OCI-M1 (cell line): ENCODE data around the gene PPP1R3C.

Source experiments
- DNase-seq: peaks from one replicate; lab custom pipeline; 2025; lab: John Stamatoyannopoulos, UW

PPP1R3C gene

DNA sequence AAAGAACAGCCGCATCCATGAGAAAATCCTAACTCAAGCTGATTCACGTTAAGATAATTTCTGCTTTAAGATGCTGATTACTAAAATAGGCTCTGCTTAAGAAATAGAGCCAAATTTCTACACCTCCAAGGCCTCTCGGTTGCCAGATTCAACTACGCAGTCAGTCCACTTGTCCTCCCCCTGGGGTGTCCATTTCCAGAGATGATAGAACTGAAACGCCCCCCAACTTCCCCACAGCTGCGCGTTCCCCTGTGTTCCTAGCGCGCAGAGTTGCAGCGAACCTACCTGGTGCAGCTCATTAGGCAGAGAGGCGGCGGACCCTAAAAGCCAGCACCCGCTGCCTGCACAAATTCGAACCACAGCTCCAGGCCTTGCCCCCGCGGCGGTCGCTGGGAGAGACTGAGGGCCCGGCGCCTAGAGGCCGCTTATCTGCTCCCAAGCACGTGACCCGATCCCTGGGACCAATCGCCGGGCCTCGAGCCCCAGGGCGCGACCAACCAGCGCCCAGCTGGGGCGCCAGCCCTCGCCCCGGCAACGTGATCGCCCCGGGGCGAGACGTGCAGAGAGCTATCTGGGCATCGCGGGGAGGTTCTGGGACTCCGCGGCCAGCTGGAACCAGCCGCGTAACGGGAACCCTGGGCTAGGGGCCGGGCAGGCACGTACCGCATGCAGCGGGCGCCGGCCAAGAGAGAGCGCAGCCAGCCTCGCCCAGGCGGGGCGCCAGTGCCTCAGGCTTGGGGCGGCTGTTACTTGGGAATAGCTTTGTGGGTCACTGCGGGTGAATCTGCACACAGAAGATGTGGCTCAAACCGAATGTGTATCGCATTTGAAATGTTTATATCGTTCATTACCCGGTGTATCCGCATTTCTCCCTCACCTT, at the start of gene PPP1R3C:
TSS of gene PPP1R3C (minus strand) at position 401 of the 880 bp plus-strand sequence. CDS start at position 299, 102 bp downstream.
- DNase-seq = no peak

DNA sequence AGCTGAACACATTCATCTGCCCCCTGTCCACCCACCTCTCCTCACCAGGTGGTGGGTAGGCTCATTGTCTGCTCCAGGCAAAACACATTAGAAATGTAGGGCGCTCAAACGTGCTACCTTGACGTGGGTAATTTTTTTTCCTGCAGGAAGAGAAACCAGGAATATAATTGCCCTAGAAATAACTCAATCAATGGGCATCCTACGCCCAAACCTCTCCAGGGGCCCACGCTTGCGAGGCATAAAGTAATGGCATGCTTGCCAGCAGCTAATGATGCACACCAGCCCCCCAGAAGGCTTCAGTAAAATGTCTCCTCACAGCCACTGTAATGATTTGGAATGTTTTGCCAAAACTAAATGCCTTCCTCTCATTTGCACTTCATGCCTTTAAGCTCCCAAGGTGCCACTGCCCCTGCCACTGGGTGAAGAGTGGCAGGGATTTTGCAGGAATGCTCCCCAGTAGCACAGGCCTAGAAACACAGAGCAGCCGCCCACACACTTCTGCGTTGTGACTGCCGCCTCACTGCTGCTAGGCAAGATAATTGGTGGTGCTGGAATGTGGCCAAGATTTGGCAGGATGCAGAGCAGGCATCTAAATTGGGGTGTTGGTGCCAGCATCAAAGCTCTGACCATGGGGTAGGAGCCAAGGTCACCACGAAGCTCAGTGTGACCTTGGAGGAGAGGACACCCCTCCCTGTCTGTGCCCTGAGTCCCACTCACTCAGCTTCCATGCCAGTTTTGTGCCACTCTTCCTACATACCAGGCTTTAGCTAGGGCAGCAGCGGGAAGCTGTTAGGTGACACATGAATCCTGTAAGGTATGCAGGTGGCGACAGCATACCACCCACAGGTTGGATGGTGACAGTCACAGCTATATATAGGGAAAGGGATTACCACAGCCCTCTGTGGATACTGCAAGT, 48.7 kb upstream of the PPP1R3C start:
- no peak for DNase-seq

DNA sequence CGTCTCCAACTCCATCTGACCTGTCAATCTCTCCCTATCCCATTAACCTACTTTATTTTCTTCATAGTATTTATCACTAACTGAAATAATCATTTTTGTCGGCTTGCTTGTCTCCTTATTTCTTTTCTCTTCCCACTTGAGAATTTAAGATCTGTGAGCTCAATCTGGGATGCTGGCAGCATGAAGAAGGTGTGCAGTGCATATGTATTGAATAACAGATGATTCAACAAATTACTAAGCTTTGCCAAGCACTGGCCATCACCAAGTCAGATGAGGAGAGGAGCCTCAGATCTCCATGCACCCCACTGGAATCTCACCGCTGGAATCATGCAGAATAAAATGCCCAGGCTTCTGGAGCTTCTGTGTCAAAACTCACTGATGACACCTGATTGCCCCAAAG, 47.6 kb upstream of the PPP1R3C start:
- no peak for DNase-seq

DNA sequence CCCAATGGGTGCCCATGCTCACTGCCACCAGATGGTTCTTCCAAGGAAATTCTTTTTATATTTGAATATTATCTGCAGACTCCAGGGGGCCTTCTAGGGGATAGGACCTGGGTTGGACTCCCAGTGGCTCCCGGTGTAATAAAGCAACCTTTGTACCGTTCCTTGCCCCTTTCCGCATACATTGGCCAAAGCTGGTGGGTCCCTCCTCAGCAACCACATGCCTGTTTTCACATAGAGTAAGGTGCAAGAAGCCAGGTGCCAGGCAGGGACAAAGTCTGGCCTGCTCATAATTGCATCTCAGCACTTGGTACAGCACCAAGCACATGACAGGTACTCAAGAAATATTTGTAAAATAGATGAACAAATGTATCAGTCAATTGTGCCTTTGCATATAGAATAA, 46.4 kb upstream of the PPP1R3C start:
- no peak for DNase-seq

DNA sequence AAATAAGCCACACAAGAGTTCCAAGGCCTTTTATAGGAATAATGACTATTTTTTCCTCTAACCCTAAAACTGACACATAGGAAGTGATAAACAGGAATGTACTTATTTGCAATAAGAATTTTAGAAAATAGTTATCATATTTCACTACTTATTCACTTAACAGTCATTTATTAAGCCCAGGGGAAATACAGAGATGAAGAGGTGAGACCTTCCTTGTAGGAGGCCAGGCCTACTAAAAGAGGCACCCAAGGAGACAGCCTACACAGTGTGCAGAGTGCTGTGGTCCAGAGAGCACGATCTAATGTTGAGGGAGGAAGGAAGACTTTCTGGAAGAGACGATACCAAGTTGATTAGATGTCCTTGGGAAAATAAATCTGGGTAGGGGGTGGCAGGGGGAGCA, 45.0 kb upstream of the PPP1R3C start:
- DNase-seq = no peak

DNA sequence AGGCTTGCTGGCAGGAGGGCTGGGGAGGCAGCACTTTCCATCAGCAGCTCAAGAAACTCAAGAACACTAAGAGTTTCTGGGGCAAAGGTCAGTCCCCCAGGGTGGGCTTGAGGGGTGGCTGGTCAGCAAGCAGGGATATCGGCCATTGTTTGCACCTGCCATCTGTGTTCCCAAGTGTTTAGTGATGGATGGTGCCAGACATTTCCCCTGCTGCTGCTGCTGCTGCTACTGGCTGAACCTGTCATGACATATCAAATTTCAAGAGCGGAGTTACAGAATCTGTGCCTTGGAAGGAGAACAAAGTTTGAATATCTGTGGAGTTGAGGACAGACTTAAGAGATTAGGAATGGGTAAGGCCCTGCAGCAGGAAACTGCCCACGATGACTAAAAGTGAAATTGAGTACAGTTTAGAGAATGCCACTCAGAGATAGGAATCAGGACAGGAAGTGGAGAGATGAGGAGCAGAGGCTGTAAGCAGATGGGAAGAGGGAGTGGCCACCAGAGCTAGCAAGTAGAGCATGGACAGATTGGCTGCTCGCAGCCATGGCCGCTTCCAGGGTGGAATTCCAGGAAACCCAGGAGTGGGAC, 39.2 kb upstream of the PPP1R3C start:
- DNase-seq = peak; percentile 82

DNA sequence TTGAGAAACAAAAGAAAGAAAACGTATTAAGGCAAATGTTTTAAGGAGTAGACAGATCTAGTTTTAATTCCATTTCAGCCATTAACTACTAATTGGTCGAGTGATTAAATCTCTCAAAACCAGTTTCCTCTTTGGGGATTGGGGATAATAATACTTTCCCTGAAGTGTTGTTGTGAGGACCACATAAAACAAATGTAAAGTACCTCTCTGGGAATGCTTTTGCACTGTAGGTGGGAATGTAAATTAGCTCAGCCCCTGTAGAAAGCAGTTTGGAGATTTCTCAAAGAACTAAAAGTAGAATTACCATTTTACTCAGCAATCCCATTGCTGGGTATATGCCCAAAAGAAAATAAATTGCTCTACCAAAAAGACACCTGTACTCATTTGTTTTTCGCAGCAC, 36.0 kb upstream of the PPP1R3C start:
- no peak for DNase-seq

DNA sequence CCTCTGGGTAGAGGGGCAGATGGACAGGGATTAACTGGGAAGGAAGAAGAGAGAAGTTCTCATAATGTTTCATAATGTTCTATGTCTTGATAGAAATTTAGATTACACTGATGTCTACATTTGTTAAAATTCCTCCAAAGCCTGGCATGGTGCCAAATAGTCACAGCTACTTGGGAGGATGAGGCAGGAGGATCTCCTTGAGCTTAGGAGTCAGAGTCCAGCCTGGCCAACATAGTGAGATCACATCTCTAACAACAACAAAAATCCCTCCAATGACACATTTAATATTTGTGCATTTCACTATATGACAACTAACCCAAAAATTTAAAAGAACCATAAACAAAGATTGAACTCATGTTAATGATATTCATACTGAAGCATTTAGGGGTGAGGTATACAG, 33.0 kb upstream of the PPP1R3C start:
- peak; percentile 23 for DNase-seq

DNA sequence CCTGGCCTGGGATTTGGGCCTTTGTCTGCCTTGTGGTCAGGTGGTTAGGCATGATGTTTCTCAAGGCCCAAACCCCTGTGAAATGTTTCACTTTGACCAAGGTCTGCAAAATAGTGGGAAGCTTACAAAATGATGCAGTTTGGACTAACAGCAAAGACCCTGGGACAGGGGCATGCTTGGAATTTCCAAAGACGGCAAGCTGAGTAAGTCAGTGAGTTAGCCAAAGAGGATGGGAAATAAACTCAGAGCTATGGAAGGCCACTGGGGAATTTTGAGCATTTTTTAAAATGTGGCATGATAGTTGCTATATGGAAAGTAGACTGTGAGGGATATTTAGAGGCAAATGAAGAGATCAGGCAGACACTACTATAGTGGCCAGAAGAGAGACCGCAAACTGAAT, 31.6 kb upstream of the PPP1R3C start:
- no peak for DNase-seq

DNA sequence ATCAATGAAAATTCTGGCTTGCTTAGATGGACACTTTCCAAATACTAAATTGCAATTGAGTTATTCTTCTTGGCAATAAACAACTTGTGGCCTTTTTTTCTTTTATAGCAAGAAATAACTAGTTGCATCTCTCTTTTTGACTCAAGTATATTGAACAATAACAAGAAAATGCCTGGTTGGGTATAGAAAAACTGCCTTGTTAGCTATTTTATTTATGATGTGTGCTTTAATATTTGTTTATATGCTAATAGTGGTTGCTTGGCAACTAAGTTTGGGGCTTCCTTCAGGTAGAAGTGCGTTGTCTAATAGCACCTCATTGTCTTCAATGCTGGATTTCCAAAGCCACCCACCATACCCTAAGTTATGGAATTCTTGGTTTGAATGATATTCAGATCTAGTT, 30.1 kb upstream of the PPP1R3C start:
- DNase-seq = no peak

DNA sequence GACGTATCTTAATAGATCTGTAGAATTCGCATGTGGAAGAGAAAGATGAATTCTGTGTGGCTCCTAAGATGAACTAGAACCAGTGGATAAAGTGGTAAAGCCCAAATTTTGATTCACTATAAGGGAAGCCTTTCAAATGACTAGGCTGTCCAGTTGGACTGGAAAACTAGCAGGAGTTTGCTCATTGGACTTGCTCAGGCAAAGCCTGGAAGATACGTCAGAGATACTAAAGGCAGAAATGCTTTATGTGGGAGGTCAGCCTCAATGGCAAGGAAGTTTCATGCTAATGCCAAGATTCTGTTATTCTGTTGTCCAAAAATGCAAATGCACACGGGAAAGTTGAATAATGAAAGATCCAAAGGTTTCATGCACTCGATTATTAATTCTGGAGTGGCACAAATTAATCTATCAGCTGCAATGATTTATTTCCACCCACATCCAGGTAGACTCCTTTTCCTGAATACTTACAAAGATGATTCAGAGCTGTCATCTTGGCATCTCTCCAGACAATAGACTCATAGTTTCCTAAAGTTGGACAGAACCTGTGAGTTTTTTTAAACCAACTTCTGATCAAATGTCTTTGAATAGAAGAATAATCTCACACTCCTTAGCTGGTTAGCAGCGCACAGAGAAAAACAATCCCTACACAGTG, 20.5 kb upstream of the PPP1R3C start:
- no peak for DNase-seq

DNA sequence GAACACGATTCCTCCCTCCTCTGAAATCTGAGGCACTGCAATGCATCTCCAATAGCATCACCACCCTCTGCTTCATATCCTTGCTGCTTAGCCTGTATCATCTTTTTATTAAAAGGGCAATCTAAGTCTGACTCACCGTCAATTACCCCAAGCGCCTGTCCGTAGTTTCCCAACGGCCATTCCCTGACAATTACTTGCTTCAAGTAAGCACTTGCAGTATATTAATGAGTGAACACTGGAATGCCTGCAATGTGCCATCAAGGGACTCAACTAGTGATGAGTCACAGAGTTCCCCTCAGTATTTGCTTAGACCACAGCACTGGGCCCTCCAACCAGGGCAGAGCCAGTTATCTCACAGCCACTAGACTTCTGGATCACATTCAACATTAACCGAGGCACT, 19.5 kb upstream of the PPP1R3C start:
- DNase-seq = peak; percentile 23

DNA sequence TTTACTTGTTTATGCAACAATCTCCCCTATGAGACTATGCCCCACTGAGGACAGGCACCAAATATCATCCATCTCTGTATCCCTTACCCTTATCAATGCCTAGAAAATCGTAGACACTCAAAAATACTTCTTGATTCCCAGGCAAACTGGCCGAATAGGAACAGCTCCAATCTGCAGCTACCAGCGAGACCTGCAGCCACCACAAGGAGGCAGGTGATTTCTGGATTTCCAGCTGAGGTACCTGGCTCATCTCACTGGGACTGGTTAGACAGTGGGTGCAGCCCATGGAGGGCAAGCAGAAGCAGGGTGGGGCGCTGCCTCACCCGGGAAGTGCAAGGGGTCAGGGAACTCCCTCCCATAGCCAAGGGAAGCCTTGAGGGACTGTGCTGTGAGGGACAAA, 10.8 kb upstream of the PPP1R3C start:
- no peak for DNase-seq

DNA sequence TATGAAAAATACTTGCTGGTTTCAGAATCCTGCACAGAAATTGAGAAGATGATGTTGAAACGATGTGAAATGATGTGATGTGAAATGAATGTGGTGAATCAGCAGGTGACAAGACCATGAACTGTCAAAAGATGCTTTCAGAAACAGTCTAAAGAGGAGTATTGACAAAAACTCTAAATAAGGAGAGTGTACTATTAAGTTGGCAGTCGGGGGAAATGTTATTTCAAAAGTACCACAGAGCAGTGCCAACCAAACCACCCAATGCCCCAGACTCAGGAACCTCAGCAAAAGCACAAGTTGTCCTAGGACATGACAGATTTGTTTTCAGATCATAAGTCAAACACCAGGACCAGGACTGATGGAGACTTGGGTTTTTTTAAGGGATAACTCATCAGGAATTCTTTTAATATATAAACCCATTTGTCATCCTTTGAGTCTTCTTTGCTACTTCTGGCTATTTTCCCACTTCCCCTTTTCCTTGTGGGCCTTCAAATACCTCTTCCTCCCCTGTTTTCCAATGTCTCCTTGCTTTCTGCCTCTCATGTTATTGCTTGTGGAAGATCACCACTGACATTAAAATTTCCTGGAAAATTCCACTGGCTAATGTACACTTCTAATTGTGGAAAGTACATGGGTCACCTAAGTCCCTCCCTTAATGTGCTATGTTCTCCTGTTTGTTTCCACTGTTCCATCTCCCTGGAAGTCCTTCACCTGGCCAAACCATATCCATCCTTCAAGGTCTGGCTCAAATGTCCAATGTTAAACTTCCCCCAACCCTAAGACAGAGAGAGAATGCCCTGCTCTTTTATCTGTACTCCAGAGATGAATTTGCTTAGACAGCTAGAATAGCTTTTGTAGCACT, 10.2 kb upstream of the PPP1R3C start:
- no peak for DNase-seq

DNA sequence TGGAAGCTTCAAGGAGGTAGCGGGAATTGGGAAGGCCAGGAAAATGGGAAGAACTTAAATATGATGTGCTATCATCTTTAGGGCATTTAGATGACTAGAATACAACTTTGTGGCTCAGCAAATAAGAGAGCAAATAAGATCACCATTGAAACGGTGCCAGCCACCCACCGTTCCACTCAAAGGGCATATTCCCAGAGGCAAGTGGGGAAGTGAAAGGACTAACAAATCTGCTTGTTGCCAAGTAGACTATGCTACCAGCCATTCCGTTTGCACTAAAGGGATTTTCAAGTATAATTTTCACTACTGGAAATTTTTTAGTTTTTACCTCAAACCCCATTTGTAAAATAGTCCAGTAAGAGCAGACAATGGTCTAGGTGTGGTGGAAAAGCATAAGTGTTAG, 4.0 kb upstream of the PPP1R3C start:
- DNase-seq = no peak

DNA sequence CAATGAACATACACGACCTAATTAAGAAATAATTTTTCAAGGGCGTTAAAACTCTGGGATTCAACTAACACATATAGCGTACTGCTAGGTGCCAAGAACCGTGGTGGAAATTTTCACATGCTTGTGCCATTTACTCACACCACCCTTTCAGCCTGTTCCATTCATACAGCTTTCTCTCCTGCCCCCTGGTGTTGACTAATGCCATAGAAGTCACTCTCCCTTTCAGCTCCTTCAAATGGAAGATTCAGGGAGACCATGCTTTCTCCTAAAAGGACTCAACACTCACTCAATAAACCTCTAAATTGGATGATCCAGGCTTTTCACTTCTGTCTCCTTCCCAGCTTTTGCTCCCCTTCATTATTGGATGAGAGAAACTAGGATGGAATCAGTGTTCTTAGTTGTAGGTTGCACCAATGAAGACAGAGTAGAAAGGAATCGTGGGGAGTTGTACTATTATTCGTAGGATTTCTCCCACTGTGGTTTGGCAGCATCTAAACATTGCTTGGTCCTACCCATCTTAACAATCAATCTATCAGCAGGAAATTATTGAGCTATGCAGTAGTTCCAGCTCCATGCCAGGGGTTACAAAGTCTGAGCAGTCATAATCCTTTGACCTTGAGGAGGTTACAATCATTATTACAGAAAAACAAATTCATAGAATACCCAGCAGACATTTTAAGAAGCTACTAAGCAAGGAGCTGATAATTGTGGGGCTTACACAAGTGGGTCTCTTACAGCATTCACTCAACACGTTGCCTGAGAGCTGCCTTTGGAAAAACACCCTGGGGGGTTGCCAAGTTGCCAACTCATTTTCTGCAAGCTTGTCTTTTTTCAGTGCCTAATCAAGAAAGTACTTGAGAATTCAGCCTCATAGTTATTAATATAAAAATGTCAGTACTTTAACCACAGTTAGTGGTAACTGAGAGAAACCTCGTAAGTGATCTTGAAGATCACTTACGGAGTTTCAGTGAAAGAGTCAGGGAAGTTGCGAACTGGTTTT, 2.8 kb upstream of the PPP1R3C start:
- DNase-seq = peak; percentile 92

DNA sequence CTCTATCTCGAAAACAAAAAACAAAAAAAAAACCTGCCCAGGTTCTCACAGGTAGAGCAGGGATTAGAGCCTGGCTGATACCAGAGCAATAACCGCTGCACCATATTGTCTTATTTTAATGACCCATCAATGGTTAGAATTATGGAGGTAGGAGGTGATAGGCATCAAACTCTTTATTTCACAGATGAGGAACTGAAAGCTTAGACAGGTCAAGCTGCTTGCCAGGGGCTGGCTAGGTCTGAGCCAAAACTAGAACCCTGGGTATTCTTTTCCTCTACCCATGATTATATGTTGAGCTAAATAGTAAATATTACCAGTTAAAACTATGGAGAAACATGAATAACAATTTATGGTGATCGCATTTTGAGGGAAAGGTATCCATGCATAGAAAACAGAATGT, 2.0 kb upstream of the PPP1R3C start:
- DNase-seq = no peak

DNA sequence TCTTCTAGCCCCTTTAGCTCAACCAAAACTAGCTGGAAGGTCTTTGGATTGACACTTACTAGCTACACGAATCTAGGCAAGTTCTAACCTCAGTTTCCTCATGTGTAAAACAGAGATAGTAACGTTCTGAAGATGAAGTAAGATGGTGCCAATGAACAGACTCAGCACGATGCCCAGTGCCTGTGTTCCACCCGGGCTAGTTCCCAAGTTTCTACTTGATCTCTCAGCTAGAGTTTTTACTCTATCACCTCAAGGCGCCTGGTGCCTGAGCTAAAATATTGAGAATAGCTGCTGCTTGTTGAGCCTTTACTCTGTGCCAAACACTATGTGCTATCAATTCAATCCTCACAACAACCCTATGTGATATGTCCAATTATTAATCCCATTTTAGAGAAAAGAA, 1.4 kb upstream of the PPP1R3C start:
- no peak for DNase-seq

DNA sequence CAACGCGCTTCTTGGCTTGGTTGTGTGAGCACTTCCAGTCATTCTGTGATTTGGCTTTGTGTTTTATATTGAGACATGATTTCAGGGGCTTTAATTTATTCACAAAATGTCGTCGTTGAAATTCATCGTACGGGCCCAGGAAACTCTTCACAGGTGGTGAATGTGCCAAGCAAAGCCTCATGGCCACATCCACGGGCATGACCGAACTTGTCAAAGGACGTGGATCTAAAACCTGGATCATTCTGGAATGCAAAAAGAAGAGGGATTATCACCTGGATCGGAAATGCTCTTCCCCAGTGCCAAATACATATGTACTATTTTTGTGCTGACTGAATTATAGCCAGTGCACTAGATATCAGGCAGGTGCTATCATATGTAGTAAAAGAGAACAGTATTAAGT, 2.2 kb downstream of the PPP1R3C start:
- no peak for DNase-seq
